A549 (cell line): Measurements from ENCODE around the gene SLC35B2. TPM values are rescaled to one million over a fixed set of nuclear protein-coding genes. Genes with fewer than 3 reads are reported as not detected.

Source experiments
- ATAC-seq, 2 experiments: fragments of 200-7000 bp in 1 of 2; fragments of >200 bp in 1 of 2; cut with Nextera tagmentation in 1 of 2; cut with Tn5 transposase in 1 of 2; 3 replicates each; pipeline versions ENCODE4 v1.8.0 to v1.9.1; 2018 to 2020; ENCODE audit warnings: mild to moderate bottlenecking in 1 of 2, moderate library complexity in 1 of 2
- CTCF ChIA-PET: fragments of 300-600 bp; sonication (Branson Sonifier 250); formaldehyde crosslinking; extraction: SDS; loops from one replicate; lab custom pipeline; 2021; ENCODE audit warnings: antibody characterized with exemption, inconsistent platforms; lab: Yijun Ruan, JAX
- POLR2A ChIA-PET: fragments of 350-600 bp; formaldehyde crosslinking; extraction: SDS; loops from one replicate; lab custom pipeline; 2021; ENCODE audit warnings: antibody characterized with exemption, inconsistent platforms; lab: Yijun Ruan, JAX
- DNase-seq, 2 experiments: peaks; one replicate each; pipeline versions ENCODE4 v3.0.0 to v3.0.0-alpha.2; 2011 to 2016; ENCODE audit warnings: low read depth in 1 of 2, low spot score in 1 of 2
- FAIRE-seq: peaks from 2 replicates; lab custom pipeline; 2011; peaks lifted over from hg19 to GRCh38; lab: Jason Lieb, UNC
- H3K27ac ChIP-seq, 2 experiments: fragments of >200 bp; sonication (Bioruptor Twin); formaldehyde crosslinking; 3 replicates each; pipeline ENCODE4 v1.5.1; 2016 to 2017
- H3K4me1 ChIP-seq: fragments of >200 bp; sonication (Bioruptor Twin); formaldehyde crosslinking; 3 replicates; pipeline ENCODE4 v1.6.1; 2016
- H3K4me2 ChIP-seq: fragments of >200 bp; sonication (Bioruptor Twin); formaldehyde crosslinking; 3 replicates; pipeline ENCODE4 v1.6.1; 2016
- H3K4me3 ChIP-seq: fragments of >200 bp; sonication (Bioruptor Twin); formaldehyde crosslinking; 3 replicates; pipeline ENCODE4 v1.5.1; 2016
- H3K9me3 ChIP-seq: fragments of >200 bp; sonication (Bioruptor Twin); formaldehyde crosslinking; 3 replicates; pipeline ENCODE4 v1.6.1; 2016
- BHLHE40 ChIP-seq: IDR thresholded peaks from 2 replicates; pipeline ENCODE4 v1.6.1; 2012; ENCODE audit warnings: low read depth, low read length, inconsistent platforms
- CBX2 ChIP-seq: fragments of 200-600 bp; sonication (generic); IDR thresholded peaks from 2 replicates; pipeline ENCODE4 v1.6.1; 2016; ENCODE audit warnings: low read depth, mild to moderate bottlenecking, borderline replicate concordance
- CBX8 ChIP-seq: fragments of 200-600 bp; sonication (generic); IDR thresholded peaks from 2 replicates; pipeline ENCODE4 v1.6.1; 2016
- EHF ChIP-seq: fragments of 250-450 bp; sonication (Bioruptor Pico); IDR thresholded peaks from 2 replicates; pipeline ENCODE4 v1.5.0; 2020; ENCODE audit warnings: mild to moderate bottlenecking
- ESRRA ChIP-seq: fragments of 150-350 bp; IDR thresholded peaks from 2 replicates; pipeline ENCODE4 v1.6.1; 2014; ENCODE audit warnings: mild to moderate bottlenecking, low read length, borderline replicate concordance
- FOXS1 ChIP-seq: fragments of 250-450 bp; sonication (Bioruptor Pico); IDR thresholded peaks from 2 replicates; pipeline ENCODE4 v1.5.0; 2020; ENCODE audit warnings: mild to moderate bottlenecking, moderate library complexity
- HDAC2 ChIP-seq: fragments of 200-600 bp; sonication (generic); IDR thresholded peaks from 2 replicates; pipeline ENCODE4 v1.6.1; 2016
- HOXB13 ChIP-seq: fragments of 250-450 bp; sonication (Bioruptor Pico); IDR thresholded peaks from 2 replicates; pipeline ENCODE4 v1.5.0; 2020; ENCODE audit warnings: low read depth, mild to moderate bottlenecking, moderate library complexity
- JUN ChIP-seq, 2 experiments: fragments of >200 bp; sonication (Bioruptor Twin); formaldehyde crosslinking; IDR thresholded peaks; 2 replicates in 1 of 2; 3 replicates in 1 of 2; pipeline ENCODE4 v1.6.1; 2016 to 2017
- KDM5A ChIP-seq: fragments of 200-600 bp; sonication (generic); IDR thresholded peaks from 2 replicates; pipeline ENCODE4 v1.6.1; 2016; ENCODE audit warnings: antibody characterized with exemption, mild to moderate bottlenecking
- MYC ChIP-seq: IDR thresholded peaks from 2 replicates; pipeline ENCODE4 v1.6.1; 2012; ENCODE audit warnings: mild to moderate bottlenecking, inconsistent platforms, low read length, improper control_type of control experiment, borderline replicate concordance
- NFE2L2 ChIP-seq: fragments of 150-350 bp; conservative IDR thresholded peaks from 2 replicates; pipeline ENCODE4 v1.6.1; 2014; ENCODE audit warnings: low read length
- NPAS2 ChIP-seq: fragments of 250-450 bp; sonication (Bioruptor Pico); IDR thresholded peaks from 2 replicates; pipeline ENCODE4 v1.8.0; 2022; ENCODE audit warnings: mild to moderate bottlenecking, moderate library complexity, borderline replicate concordance
- PHF8 ChIP-seq: fragments of 200-600 bp; sonication (generic); IDR thresholded peaks from 2 replicates; pipeline ENCODE4 v1.6.1; 2016; ENCODE audit warnings: low read depth, mild to moderate bottlenecking, antibody characterized with exemption, moderate library complexity, borderline replicate concordance
- POLR2AphosphoS2 ChIP-seq: conservative IDR thresholded peaks from 2 replicates; pipeline ENCODE4 v1.6.1; 2012; ENCODE audit warnings: low read length, improper control_type of control experiment, inconsistent platforms
- RNF2 ChIP-seq: fragments of 200-600 bp; sonication (generic); IDR thresholded peaks from 2 replicates; pipeline ENCODE4 v1.6.1; 2016; ENCODE audit warnings: low read depth, mild to moderate bottlenecking, antibody characterized with exemption, moderate library complexity, borderline replicate concordance
- SMC3 ChIP-seq: fragments of >200 bp; sonication (Bioruptor Twin); formaldehyde crosslinking; IDR thresholded peaks from 3 replicates; pipeline ENCODE4 v1.6.1; 2018; ENCODE audit warnings: inconsistent platforms
- TP53 ChIP-seq: fragments of 250-450 bp; sonication (Bioruptor Pico); IDR thresholded peaks from 2 replicates; pipeline ENCODE4 v1.5.0; 2021; ENCODE audit warnings: mild to moderate bottlenecking, moderate library complexity
- ZC3H11A ChIP-seq: fragments of 450-650 bp; IDR thresholded peaks from 2 replicates; pipeline ENCODE4 v1.6.1; 2014; ENCODE audit warnings: antibody characterized with exemption, mild to moderate bottlenecking
- ZNF302 ChIP-seq: fragments of 250-450 bp; sonication (Bioruptor Pico); IDR thresholded peaks from 2 replicates; pipeline ENCODE4 v1.9.0; 2021; ENCODE audit warnings: inconsistent platforms, mild to moderate bottlenecking, moderate library complexity
- WGBS: methylation state at CpG from one replicate; pipeline ENCODE4 v1.1.6; 2017; ENCODE audit errors: missing lambda C conversion rate; 5-methylcytosine and 5-hydroxymethylcytosine counted together
- polyA plus RNA-seq, 4 experiments: library from polyadenylated mRNA; depleted of rRNA in 3 of 4; stranded (reverse); fragments of >200 nt; fragmentation: RNase III in 1 of 4; extraction: RNeasy Plus Mini Kit Qiagen cat#74134 plus additional on column Dnase treatment in 1 of 4; gene quantifications; 2 replicates in 3 of 4; 3 replicates in 1 of 4; pipeline ENCODE4 v1.2.3, GENCODE V29; 2011 to 2017
- TF ChIP-seq, protein P1 (sequence below): fragments of >200 bp; sonication (Bioruptor Twin); formaldehyde crosslinking; IDR thresholded peaks from 3 replicates; pipeline ENCODE4 v1.5.1; 2016
- TF ChIP-seq, protein P2 (sequence below): fragments of 250-450 bp; sonication (Bioruptor Pico); IDR thresholded peaks from 2 replicates; pipeline ENCODE4 v1.5.0; 2020; ENCODE audit warnings: low read depth, mild to moderate bottlenecking, moderate library complexity
- TF ChIP-seq, protein P3 (sequence below): fragments of 200-600 bp; sonication (generic); IDR thresholded peaks from 2 replicates; pipeline ENCODE4 v1.6.1; 2016; ENCODE audit warnings: antibody characterized with exemption, mild to moderate bottlenecking, moderate library complexity
- TF ChIP-seq, protein P4 (sequence below): fragments of 150-350 bp; IDR thresholded peaks from 2 replicates; pipeline ENCODE4 v1.6.1; 2014; ENCODE audit warnings: low read depth, mild to moderate bottlenecking, low read length
- TF ChIP-seq, protein P5 (sequence below): IDR thresholded peaks from 2 replicates; pipeline ENCODE4 v1.6.1; 2012

The SLC35B2 gene
- polyA plus RNA-seq, 2 of the 4 experiments (the other 2 are of a cell fraction), result 44.5 to 45.6 TPM

DNA sequence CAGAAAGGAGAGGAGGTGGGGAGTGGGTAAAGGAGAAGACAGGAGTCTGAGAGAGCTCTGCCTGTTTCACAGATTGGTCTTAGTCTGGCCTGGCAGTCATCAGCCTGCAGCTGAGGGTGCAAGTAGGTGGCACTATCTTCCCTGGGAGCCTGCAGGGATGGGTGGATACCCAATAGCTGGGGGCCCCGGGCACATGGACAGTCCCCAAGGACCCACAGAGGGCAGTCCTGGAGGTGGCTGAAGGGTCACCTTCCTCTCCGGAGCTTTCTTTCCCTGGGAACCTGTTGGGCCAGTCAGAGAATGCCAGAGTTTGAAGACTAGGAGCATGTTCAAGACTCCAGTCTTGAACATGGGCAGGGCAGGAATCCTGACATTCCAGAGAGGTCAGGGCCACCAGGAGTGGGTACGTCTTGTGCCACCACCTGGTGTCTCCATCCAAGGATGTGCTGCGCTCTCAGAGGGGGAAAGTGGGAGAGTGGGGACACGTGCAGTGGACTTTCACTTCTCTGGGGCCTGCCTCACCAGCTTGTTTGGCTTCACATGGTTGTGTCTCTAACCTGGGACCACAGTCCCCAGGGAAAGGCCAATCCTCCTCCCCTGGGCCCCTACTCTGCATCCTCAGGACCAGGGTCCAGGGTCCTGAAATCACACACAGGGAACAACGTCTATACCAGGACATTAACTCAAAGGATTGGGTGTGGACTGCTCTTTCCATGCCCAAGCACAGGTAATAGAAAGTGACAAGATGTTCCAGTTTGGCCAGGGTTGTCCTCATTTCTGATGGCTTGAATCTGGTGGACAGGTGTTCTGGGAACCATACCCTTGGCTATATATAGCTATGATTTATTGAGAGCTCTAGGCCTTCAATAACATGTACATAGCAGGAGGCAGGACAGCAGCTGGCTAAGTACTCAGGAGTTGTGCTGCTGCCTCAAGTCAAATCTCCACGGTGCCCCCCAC lies 37.8 kb upstream of the SLC35B2 start (continued):
- TF ChIP-seq, protein P1, sequence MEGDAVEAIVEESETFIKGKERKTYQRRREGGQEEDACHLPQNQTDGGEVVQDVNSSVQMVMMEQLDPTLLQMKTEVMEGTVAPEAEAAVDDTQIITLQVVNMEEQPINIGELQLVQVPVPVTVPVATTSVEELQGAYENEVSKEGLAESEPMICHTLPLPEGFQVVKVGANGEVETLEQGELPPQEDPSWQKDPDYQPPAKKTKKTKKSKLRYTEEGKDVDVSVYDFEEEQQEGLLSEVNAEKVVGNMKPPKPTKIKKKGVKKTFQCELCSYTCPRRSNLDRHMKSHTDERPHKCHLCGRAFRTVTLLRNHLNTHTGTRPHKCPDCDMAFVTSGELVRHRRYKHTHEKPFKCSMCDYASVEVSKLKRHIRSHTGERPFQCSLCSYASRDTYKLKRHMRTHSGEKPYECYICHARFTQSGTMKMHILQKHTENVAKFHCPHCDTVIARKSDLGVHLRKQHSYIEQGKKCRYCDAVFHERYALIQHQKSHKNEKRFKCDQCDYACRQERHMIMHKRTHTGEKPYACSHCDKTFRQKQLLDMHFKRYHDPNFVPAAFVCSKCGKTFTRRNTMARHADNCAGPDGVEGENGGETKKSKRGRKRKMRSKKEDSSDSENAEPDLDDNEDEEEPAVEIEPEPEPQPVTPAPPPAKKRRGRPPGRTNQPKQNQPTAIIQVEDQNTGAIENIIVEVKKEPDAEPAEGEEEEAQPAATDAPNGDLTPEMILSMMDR, result no peak
- TF ChIP-seq NPAS2 (CRISPR knock-in tag) (no peak), TP53 (CRISPR knock-in tag) (no peak), PHF8 (no peak), SMC3 (no peak), ESRRA (no peak), MYC (no peak)

DNA sequence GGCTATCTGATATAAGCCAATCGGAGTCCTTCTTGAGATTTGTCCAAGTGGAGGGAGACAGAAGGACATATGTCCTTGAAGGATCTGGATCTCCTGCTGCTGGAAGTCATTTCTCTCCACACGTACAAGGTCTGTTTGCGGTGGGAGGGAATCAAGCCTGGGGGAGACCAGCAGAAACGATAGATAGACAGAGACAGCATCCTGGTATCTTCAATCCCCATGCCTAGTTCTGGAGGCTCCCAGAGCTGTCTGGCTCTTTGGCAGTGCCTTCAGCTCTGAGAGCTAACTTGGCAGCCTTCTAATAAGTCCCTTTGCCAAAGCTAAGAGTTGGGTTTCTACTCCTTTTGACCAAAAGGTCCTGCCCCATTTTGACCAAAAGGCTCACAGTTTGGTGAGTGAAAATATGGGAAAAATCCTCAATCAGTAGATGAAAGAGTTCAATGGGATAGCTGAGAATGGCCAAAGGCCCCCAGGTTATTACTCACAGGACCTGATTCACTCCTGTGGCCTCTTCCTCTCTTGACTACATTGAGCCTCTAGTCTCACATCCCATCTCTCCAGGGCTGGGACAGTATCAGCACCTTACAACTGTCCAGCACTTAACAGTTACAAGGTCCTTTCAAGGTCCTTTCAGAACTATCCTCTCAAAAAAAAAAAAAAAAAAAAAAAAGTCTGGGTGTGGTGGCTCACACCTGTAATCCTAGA lies 35.5 kb upstream of the SLC35B2 start:
- CTCF ChIA-PET, result interaction anchor here (1.1 to 2.1 kb wide), 5 partner anchors 12 to 120 kb away, joined by 3 to 11 read pairs (median 5); partner anchors contain the start of genes AARS2 and TMEM151B
- POLR2A ChIA-PET, result no interaction called here
- no peak for DNase-seq
- ATAC-seq, result no peak
- FAIRE-seq, result no peak
- H3K4me1 ChIP-seq, result no peaks in the 10 kb centered on the region
- H3K4me2 ChIP-seq, result no peak overlapping the region
- TF ChIP-seq HOXB13 (no peak), KDM5A (no peak), CBX2 (no peak), POLR2AphosphoS2 (no peak), ZNF302 (CRISPR knock-in tag) (no peak), RNF2 (no peak), FOXS1 (CRISPR knock-in tag) (no peak), BHLHE40 (no peak), JUN (IDR thresholded peaks at IDR 0.05) (no peak), CBX8 (no peak), EHF (CRISPR knock-in tag) (no peak), ZC3H11A (no peak), NFE2L2 (no peak), PHF8 (no peak), HDAC2 (no peak)
- TF ChIP-seq, protein P2, sequence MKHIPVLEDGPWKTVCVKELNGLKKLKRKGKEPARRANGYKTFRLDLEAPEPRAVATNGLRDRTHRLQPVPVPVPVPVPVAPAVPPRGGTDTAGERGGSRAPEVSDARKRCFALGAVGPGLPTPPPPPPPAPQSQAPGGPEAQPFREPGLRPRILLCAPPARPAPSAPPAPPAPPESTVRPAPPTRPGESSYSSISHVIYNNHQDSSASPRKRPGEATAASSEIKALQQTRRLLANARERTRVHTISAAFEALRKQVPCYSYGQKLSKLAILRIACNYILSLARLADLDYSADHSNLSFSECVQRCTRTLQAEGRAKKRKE (CRISPR knock-in tag), result no peak
- TF ChIP-seq, protein P3, sequence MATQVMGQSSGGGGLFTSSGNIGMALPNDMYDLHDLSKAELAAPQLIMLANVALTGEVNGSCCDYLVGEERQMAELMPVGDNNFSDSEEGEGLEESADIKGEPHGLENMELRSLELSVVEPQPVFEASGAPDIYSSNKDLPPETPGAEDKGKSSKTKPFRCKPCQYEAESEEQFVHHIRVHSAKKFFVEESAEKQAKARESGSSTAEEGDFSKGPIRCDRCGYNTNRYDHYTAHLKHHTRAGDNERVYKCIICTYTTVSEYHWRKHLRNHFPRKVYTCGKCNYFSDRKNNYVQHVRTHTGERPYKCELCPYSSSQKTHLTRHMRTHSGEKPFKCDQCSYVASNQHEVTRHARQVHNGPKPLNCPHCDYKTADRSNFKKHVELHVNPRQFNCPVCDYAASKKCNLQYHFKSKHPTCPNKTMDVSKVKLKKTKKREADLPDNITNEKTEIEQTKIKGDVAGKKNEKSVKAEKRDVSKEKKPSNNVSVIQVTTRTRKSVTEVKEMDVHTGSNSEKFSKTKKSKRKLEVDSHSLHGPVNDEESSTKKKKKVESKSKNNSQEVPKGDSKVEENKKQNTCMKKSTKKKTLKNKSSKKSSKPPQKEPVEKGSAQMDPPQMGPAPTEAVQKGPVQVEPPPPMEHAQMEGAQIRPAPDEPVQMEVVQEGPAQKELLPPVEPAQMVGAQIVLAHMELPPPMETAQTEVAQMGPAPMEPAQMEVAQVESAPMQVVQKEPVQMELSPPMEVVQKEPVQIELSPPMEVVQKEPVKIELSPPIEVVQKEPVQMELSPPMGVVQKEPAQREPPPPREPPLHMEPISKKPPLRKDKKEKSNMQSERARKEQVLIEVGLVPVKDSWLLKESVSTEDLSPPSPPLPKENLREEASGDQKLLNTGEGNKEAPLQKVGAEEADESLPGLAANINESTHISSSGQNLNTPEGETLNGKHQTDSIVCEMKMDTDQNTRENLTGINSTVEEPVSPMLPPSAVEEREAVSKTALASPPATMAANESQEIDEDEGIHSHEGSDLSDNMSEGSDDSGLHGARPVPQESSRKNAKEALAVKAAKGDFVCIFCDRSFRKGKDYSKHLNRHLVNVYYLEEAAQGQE, result no peak
- TF ChIP-seq, protein P4, sequence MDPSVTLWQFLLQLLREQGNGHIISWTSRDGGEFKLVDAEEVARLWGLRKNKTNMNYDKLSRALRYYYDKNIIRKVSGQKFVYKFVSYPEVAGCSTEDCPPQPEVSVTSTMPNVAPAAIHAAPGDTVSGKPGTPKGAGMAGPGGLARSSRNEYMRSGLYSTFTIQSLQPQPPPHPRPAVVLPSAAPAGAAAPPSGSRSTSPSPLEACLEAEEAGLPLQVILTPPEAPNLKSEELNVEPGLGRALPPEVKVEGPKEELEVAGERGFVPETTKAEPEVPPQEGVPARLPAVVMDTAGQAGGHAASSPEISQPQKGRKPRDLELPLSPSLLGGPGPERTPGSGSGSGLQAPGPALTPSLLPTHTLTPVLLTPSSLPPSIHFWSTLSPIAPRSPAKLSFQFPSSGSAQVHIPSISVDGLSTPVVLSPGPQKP, result no peak
- TF ChIP-seq, protein P5, sequence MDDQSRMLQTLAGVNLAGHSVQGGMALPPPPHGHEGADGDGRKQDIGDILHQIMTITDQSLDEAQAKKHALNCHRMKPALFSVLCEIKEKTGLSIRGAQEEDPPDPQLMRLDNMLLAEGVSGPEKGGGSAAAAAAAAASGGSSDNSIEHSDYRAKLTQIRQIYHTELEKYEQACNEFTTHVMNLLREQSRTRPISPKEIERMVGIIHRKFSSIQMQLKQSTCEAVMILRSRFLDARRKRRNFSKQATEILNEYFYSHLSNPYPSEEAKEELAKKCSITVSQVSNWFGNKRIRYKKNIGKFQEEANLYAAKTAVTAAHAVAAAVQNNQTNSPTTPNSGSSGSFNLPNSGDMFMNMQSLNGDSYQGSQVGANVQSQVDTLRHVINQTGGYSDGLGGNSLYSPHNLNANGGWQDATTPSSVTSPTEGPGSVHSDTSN, result no peak
- no peak overlapping the region for H3K27ac ChIP-seq
- H3K4me3 ChIP-seq, result no peak overlapping the region
- H3K9me3 ChIP-seq, result no peaks in the 10 kb centered on the region
- 60% methylated on average over 4 of the region's 4 CpGs for WGBS
